H9 (cell line): ENCODE measurements around the gene HHAT. TPM values are rescaled to one million over a fixed set of nuclear protein-coding genes. Genes with fewer than 3 reads are reported as not detected.

Experiments
- DNase-seq: peaks from one replicate; pipeline ENCODE4 v3.0.0-alpha.2; 2017
- H2AFZ ChIP-seq: one replicate; pipeline ENCODE4 v1.6.1; 2013; ENCODE audit warnings: mild to moderate bottlenecking, low read length, control low read depth, moderate library complexity
- H2AK5ac ChIP-seq: 2 replicates; pipeline ENCODE4 v1.6.1; 2013; ENCODE audit warnings: low read length, control low read depth, mixed read lengths; ENCODE audit not compliant: insufficient read length
- H2BK120ac ChIP-seq: one replicate; pipeline ENCODE4 v1.6.1; 2013; ENCODE audit warnings: low read depth, mild to moderate bottlenecking, low read length, control low read depth, inconsistent platforms; ENCODE audit not compliant: poor library complexity, severe bottlenecking
- H2BK12ac ChIP-seq: 2 replicates; pipeline ENCODE4 v1.6.1; 2013; ENCODE audit warnings: low read length, control low read depth, mixed read lengths, low read depth; ENCODE audit not compliant: insufficient read length
- H2BK15ac ChIP-seq: 2 replicates; pipeline ENCODE4 v1.6.1; 2013; ENCODE audit warnings: low read depth, low read length, control low read depth
- H2BK20ac ChIP-seq: one replicate; pipeline ENCODE4 v1.6.1; 2013; ENCODE audit warnings: low read depth, mild to moderate bottlenecking, low read length, control low read depth, inconsistent platforms; ENCODE audit not compliant: poor library complexity, severe bottlenecking
- H2BK5ac ChIP-seq: 2 replicates; pipeline ENCODE4 v1.6.1; 2013; ENCODE audit warnings: low read length, control low read depth, mixed read lengths; ENCODE audit not compliant: insufficient read length
- H3K14ac ChIP-seq: 2 replicates; pipeline ENCODE4 v1.6.1; 2013; ENCODE audit warnings: low read length, control low read depth; ENCODE audit not compliant: insufficient read depth
- H3K18ac ChIP-seq: 2 replicates; pipeline ENCODE4 v1.6.1; 2013; ENCODE audit warnings: low read depth, mild to moderate bottlenecking, mixed read lengths, low read length, control low read depth; ENCODE audit not compliant: insufficient read length
- H3K23ac ChIP-seq: 2 replicates; pipeline ENCODE4 v1.6.1; 2013; ENCODE audit warnings: low read length, control low read depth, mixed read lengths, low read depth; ENCODE audit not compliant: insufficient read length
- H3K23me2 ChIP-seq: 2 replicates; pipeline ENCODE4 v1.6.1; 2013; ENCODE audit warnings: low read depth, mild to moderate bottlenecking, mixed read lengths, low read length, control low read depth; ENCODE audit not compliant: insufficient read length, poor library complexity, severe bottlenecking
- H3K27ac ChIP-seq: 2 replicates; pipeline ENCODE4 v1.5.1; 2013; ENCODE audit warnings: low read length, control low read depth, mixed read lengths, low read depth; ENCODE audit not compliant: insufficient read length
- H3K27me3 ChIP-seq: 2 replicates; pipeline ENCODE4 v1.6.1; 2013; ENCODE audit warnings: low read length, control low read depth, inconsistent platforms; ENCODE audit not compliant: insufficient read depth
- H3K4ac ChIP-seq: 2 replicates; pipeline ENCODE4 v1.6.1; 2013; ENCODE audit warnings: low read depth, mild to moderate bottlenecking, control low read depth, inconsistent platforms, low read length, moderate library complexity
- H3K4me1 ChIP-seq: 2 replicates; pipeline ENCODE4 v1.6.1; 2013; ENCODE audit warnings: low read length, control low read depth, inconsistent platforms; ENCODE audit not compliant: insufficient read depth
- H3K4me2 ChIP-seq: 2 replicates; pipeline ENCODE4 v1.6.1; 2013; ENCODE audit warnings: low read length, control low read depth, mixed read lengths; ENCODE audit not compliant: insufficient read length, insufficient read depth
- H3K56ac ChIP-seq: 2 replicates; pipeline ENCODE4 v1.6.1; 2013; ENCODE audit warnings: low read depth, mild to moderate bottlenecking, mixed read lengths, low read length, control low read depth; ENCODE audit not compliant: insufficient read length
- H3K79me1 ChIP-seq: 2 replicates; pipeline ENCODE4 v1.6.1; 2013; ENCODE audit warnings: low read depth, mild to moderate bottlenecking, moderate library complexity, low read length, control low read depth, inconsistent platforms; ENCODE audit not compliant: insufficient read depth, poor library complexity, severe bottlenecking
- H3K79me2 ChIP-seq: 2 replicates; pipeline ENCODE4 v1.6.1; 2013; ENCODE audit warnings: low read length, control low read depth, inconsistent platforms; ENCODE audit not compliant: insufficient read depth
- H3K9ac ChIP-seq: 2 replicates; pipeline ENCODE4 v1.6.1; 2013; ENCODE audit warnings: low read length, control low read depth, mixed read lengths; ENCODE audit not compliant: insufficient read length; ENCODE audit errors: extremely low read depth
- H3K9me3 ChIP-seq: one replicate; pipeline ENCODE4 v1.6.1; 2013; ENCODE audit warnings: low read depth, low read length, inconsistent platforms; ENCODE audit not compliant: control insufficient read depth
- H3T11ph ChIP-seq: one replicate; pipeline ENCODE4 v1.6.1; 2013; ENCODE audit warnings: mild to moderate bottlenecking, low read length, control low read depth, inconsistent platforms
- H4K20me1 ChIP-seq: one replicate; pipeline ENCODE4 v1.6.1; 2013; ENCODE audit not compliant: control insufficient read depth, insufficient read length, insufficient read depth
- H4K5ac ChIP-seq: 2 replicates; pipeline ENCODE4 v1.6.1; 2013; ENCODE audit warnings: low read depth, mild to moderate bottlenecking, mixed read lengths, low read length, control low read depth; ENCODE audit not compliant: insufficient read length
- H4K8ac ChIP-seq: replicated peaks from 2 replicates; pipeline ENCODE4 v1.6.1; 2013; ENCODE audit warnings: low read length, control low read depth, mixed read lengths, low read depth; ENCODE audit not compliant: insufficient read length
- H4K91ac ChIP-seq: 2 replicates; pipeline ENCODE4 v1.6.1; 2013; ENCODE audit warnings: low read depth, mild to moderate bottlenecking, moderate library complexity, mixed read lengths, low read length, control low read depth; ENCODE audit not compliant: insufficient read length
- H3K27ac Mint-ChIP-seq, 3 experiments: 2 replicates in 2 of 3; 3 replicates in 1 of 3; pipeline ENCODE4 v1.8.0; 2020 to 2021; ENCODE audit warnings: mixed read lengths in 3 of 3, mild to moderate bottlenecking in 1 of 3, moderate library complexity in 1 of 3
- H3K27me3 Mint-ChIP-seq: 2 replicates; pipeline ENCODE4 v1.8.0; 2021; ENCODE audit warnings: low read depth, mild to moderate bottlenecking, moderate library complexity, mixed read lengths
- H3K36me3 Mint-ChIP-seq, 3 experiments: 2 replicates in 2 of 3; 3 replicates in 1 of 3; pipeline ENCODE4 v1.8.0; 2020 to 2021; ENCODE audit warnings: low read depth in 3 of 3, mixed read lengths in 3 of 3; ENCODE audit not compliant: insufficient read depth in 1 of 3
- H3K4me1 Mint-ChIP-seq, 2 experiments: 2 replicates each; pipeline ENCODE4 v1.8.0; 2020; ENCODE audit warnings: mixed read lengths in 2 of 2
- H3K4me3 Mint-ChIP-seq, 2 experiments: 2 replicates in 1 of 2; 3 replicates in 1 of 2; pipeline ENCODE4 v1.8.0; 2020 to 2021; ENCODE audit warnings: mild to moderate bottlenecking in 2 of 2, mixed read lengths in 2 of 2, moderate library complexity in 1 of 2
- H3K9me3 Mint-ChIP-seq, 2 experiments: 2 replicates in 1 of 2; 3 replicates in 1 of 2; pipeline ENCODE4 v1.8.0; 2020; ENCODE audit warnings: mild to moderate bottlenecking in 2 of 2, mixed read lengths in 2 of 2, moderate library complexity in 1 of 2
- CTCF ChIP-seq: fragments of 200-600 bp; sonication (generic); conservative IDR thresholded peaks from 3 replicates; pipeline ENCODE4 v1.8.0; 2021; ENCODE audit warnings: antibody characterized with exemption, mild to moderate bottlenecking
- WGBS: extraction: QIAGEN DNeasy Blood & Tissue Kit; methylation state at CpG from one replicate; pipeline ENCODE4 v1.1.7; 2013; ENCODE audit warnings: missing lambda C conversion rate, low lambda C conversion rate, mixed read lengths; ENCODE audit not compliant: insufficient read length; ENCODE audit errors: extremely low coverage; 5-methylcytosine and 5-hydroxymethylcytosine counted together
- total RNA-seq: library from RNA; stranded (reverse); gene quantifications from 2 replicates; pipeline ENCODE4 v1.2.1, GENCODE V29; 2021

HHAT gene
- total RNA-seq, 1 experiment from 2014 or later, result 0.48 TPM

GRCh38 chr1:210371916-210372315 lies 43.2 kb downstream of the HHAT start:
- 0 out of 5 replicates have a peak overlapping the region, but pooled peaks of 1 of the 2 experiments have one; percentile 4 for H3K4me3 Mint-ChIP-seq
- Histone ChIP-seq H3K27ac (no peak overlapping the region), H3K4me2 (no peak overlapping the region), H3K9me3 (no peaks in the 10 kb centered on the region), H3K4me1 (peaks cover 14% of the 10 kb centered on the region; the same call in 1 of the 2 replicates), H2AFZ (no peak overlapping the region), H3K23me2 (no peaks in the 10 kb centered on the region), H3K9ac (no peak overlapping the region), H2BK15ac (no peak overlapping the region), H2BK12ac (no peak overlapping the region), H3K27me3 (no peaks in the 10 kb centered on the region; the same call in 1 of the 2 replicates), H3K23ac (no peak overlapping the region), H2BK120ac (no peak overlapping the region), H4K20me1 (no peaks in the 10 kb centered on the region), H3K14ac (no peak overlapping the region), H4K8ac (no peak overlapping the region), H2BK5ac (no peak overlapping the region), H3K79me2 (no peaks in the 10 kb centered on the region), H3K79me1 (no peaks in the 10 kb centered on the region), H3K18ac (no peak overlapping the region), H3T11ph (no peak overlapping the region), H4K5ac (no peak overlapping the region), H4K91ac (no peak overlapping the region), H3K56ac (no peak overlapping the region), H2AK5ac (no peak overlapping the region), H2BK20ac (no peak overlapping the region), H3K4ac (no peak overlapping the region)
- H3K27ac Mint-ChIP-seq, result no peak overlapping the region
- H3K36me3 Mint-ChIP-seq, result no peaks in the 10 kb centered on the region
- WGBS, result no CpG with 5 or more reads among the region's 2 CpGs
- H3K27me3 Mint-ChIP-seq, result peaks cover 26% of the 10 kb centered on the region
- DNase-seq, result no peak
- H3K9me3 Mint-ChIP-seq, result no peaks in the 10 kb centered on the region; a peak in 2 of 5 replicates
- peaks cover 56 to 58% of the 10 kb centered on the region in 2 experiments for H3K4me1 Mint-ChIP-seq
- TF ChIP-seq CTCF, result no peak
